GM12865 (cell line): ENCODE measurements around the gene SLX9.

Experiments used
- DNase-seq: peaks from one replicate; pipeline ENCODE4 v3.0.0; 2010; ENCODE audit warnings: low read depth
- H3K4me3 ChIP-seq: 2 replicates; pipeline ENCODE4 v1.5.1; 2011; ENCODE audit warnings: mild to moderate bottlenecking, low read depth, low read length, control low read depth
- TF ChIP-seq, protein P1 (sequence below): IDR thresholded peaks from 2 replicates; pipeline ENCODE4 v1.5.1; 2011; ENCODE audit warnings: low read length, control low read depth, low read depth, inconsistent platforms; ENCODE audit not compliant: insufficient read depth; ENCODE audit errors: missing control alignments

The SLX9 gene

DNA sequence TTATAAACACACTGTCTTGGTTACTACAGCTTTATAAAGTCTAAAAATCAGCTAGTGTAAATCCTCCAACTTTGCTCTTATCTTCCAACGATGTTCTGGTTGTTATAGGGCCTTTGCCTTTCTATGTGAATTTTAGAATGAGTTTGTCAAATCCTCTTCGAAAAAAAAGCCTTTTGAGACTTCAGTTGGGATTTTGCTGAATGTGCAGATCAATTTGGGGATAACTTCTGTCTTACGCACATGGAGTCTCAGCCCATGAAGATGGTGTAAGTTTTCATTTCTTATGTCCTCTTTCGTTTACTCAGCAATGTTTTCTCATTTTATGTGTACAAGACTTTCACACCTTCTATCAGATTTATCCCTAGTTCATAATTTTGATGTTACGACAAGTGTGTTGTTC, 69.8 kb downstream of the SLX9 start:
- TF ChIP-seq, protein P1, sequence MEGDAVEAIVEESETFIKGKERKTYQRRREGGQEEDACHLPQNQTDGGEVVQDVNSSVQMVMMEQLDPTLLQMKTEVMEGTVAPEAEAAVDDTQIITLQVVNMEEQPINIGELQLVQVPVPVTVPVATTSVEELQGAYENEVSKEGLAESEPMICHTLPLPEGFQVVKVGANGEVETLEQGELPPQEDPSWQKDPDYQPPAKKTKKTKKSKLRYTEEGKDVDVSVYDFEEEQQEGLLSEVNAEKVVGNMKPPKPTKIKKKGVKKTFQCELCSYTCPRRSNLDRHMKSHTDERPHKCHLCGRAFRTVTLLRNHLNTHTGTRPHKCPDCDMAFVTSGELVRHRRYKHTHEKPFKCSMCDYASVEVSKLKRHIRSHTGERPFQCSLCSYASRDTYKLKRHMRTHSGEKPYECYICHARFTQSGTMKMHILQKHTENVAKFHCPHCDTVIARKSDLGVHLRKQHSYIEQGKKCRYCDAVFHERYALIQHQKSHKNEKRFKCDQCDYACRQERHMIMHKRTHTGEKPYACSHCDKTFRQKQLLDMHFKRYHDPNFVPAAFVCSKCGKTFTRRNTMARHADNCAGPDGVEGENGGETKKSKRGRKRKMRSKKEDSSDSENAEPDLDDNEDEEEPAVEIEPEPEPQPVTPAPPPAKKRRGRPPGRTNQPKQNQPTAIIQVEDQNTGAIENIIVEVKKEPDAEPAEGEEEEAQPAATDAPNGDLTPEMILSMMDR, result no peak
- DNase-seq, result no peak
- H3K4me3 ChIP-seq, result no peak overlapping the region

DNA sequence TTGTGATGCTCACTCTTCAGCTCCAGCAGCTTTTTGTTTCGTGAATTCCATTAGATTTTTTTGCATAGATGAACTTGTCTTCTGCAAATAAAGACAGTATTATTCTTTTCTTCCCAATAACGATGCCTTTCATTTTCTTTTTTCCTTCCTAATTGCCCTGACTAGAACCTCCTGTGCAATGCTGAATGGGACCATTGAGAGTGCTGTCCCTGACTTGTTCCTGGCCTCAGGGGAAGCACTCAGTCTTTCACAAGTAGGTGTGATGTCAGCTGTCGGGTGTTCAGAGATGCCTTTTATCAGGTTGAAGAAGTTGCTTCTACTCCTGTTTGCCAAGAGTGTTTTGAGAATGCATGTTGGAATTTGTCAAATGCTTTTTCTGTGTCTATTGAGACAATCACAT, 70.3 kb downstream of the SLX9 start:
- no peak for DNase-seq
- TF ChIP-seq, protein P1, result no peak

GRCh38 chr21:45010860-45011259, 71.0 kb downstream of the SLX9 start:
- TF ChIP-seq, protein P1, result no peak
- DNase-seq, result no peak
- no peak overlapping the region for H3K4me3 ChIP-seq

More for the DNA sequence above, 70.3 kb downstream of the SLX9 start:
- H3K4me3 ChIP-seq, result no peak overlapping the region

DNA sequence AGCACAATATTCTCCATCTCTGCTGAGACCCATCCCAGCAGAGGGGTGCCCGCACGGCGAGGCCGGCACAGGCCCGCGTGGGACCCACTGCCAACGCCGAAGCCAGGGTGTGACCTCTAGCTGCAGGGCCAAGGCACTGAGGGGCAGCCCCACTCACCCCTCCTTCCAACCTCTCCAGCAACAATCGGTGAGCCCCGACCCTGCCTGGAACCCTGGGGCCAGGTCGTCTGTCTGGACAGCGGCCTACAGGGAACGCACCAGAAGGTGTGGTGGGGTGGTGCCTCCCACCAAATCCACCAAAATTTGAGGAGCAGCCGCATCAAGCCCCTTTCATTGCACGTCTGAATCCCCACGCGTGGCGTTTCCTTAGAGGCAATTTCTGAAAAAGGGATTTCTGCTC, 71.6 kb downstream of the SLX9 start:
- DNase-seq, result no peak
- no peak overlapping the region for H3K4me3 ChIP-seq
- TF ChIP-seq, protein P1, result no peak

DNA sequence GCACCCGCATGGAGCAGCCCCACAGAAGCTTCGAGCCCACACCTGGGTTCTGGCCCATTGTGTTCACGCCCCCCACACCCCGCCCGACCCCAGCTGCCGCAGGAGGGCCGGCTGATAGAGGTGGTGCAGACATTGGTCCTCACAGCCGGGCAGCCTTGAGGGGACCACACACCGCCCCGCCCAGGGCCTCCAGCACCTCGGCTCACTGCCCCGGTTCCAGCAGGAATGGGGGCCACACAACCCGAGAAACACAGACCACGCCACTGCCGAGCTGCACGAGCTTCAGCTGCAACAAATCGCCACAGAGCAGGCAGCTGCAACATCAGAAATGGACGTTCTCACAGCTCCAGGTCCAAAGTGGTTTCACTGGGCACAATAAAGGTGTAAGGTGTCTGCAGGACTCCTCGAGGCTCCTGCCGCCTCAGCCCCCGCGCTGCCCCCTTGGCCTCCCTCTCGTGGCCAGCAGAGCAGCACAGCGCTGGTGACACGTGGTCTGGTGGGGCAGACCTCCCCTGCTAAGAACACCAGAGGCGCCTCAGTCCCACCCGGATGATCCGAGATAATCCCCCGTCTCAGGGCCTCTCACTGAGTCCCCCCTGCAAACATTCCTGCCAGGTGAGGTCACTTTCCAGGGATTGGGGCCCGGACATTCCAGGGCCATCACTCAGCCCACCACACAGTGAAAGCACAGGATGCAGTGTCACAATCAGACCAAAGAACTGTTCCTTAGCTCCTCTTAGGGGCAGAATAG, 72.3 kb downstream of the SLX9 start:
- TF ChIP-seq, protein P1, result no peak
- no peak for DNase-seq
- H3K4me3 ChIP-seq, result no peak overlapping the region

DNA sequence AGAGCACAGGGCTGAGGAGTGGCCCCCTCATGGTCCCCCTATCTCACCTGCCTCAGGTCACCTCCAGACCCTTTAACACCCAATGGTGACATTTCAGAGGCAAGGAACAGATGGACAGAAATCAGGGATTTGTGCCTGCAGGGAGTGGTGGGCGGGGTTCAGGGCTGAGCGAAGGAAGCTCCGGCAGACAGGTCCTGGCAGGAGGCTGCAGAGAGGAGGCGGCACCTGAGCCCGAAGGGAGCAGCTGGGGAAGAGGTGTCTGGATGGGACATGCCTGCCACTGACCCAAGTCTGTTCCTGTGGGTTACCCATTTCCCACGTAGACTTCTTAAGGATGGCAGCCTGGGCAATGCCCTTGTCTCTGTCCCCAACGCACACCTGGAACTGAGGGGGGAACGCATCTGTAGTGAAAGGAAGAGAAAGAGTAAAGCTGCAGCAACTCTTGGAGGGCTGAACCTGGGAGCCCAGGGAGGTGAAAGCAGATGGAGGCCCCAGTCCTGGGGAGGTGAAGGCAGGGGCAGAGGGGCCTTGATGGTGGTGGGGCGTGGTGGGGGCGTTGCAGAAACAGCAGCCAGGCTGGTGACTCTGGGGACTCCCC, 72.9 kb downstream of the SLX9 start:
- no peak for DNase-seq
- no peak overlapping the region for H3K4me3 ChIP-seq
- TF ChIP-seq, protein P1, result no peak
